ENCODE results near the gene RBP5.
A peak's percentile ranks its signal among the peaks of the same experiment; 100 is the strongest.
"Not testable (repeated sequence)": the region's sequence is repeated elsewhere in the genome, so short reads cannot be mapped to it uniquely, and the experiment has no call there.

Gene RBP5

DNA sequence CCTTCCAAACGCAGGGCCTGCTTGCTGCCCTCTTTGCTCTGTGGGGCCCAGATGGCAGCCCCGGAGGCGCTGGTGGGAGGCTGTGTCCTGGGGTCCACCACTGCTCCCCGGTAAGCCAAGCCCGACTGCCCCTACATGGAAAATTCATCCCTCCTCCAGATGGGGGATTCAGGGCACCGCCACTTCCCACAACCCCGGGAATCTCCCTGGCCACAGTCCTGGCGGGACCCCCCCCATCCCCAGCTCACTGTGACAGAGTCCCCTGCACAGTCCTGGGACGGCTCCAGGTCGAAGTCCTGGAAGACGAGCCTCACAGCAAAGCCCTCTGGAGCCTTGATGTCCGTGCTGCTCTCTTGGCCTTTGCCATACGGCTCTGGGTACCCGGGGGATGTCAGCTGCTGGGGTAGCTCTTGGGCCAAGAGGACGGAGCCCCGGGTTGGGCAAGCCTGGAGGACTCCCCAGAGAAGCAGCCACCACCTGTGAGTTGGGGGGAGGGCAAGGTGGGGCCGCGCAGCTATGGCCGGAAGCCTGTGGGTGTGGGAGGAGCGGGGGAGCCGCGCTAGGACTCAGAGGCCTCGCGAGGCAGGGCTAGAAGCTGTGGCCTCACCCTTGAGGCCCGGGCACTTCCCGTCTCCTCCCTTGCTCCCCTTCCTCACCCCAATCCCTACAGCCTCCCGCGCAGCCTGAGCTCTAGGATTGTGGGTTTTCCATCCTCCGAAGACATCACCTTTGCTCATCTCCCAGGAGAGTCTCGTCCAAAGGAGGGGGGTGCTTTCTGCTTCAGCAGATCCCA lies 20.5 kb downstream of the RBP5 start:
- peak overlapping the region; percentile 52 for H3K4me3 ChIP-seq (ENCODE audit: low read length)
- peak; percentile 40 for DNase-seq (ENCODE audit: low read depth, low spot score)

DNA sequence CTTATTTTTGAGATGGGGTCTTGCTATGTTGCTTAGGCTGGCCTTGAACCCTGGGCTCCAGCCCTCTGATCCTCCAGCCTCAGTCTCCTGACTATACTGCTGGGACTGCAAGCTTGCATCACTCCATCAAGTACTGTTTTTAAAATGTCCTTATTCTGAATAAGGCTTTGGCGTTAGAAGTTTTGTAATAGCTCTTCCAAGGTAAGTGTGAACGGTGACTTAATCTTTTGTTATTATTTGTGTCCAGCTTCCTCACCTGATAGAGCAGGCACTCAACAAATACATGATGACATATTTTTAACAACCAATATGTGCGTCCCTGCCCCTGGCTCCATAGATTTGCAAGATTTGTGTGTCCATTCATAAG lies 21.1 kb downstream of the RBP5 start:
- DNase-seq (ENCODE audit: low read depth, low spot score): no peak
- H3K4me3 ChIP-seq (ENCODE audit: low read length): no peak overlapping the region

DNA sequence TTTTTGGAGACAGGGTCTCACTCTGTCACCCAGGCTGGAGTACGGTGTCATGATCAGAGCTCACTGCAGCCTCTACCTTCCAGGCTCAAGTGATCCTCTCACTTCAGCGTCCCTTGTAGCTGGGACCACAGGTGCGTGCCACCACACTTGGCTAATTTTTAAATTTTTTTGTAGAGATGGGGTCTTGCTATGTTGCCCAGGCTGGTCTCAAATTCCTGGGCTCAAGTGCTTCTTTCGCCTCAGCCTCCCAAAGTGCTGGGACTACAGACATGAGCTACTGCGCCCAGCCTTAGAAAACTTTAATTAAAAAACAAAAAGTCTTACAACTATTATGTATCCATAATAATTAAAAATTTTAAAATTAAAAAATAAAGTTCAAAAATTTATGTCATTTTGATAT lies 21.5 kb downstream of the RBP5 start:
- not testable (repeated sequence) for DNase-seq (ENCODE audit: low read depth, low spot score); H3K4me3 ChIP-seq (ENCODE audit: low read length)

DNA sequence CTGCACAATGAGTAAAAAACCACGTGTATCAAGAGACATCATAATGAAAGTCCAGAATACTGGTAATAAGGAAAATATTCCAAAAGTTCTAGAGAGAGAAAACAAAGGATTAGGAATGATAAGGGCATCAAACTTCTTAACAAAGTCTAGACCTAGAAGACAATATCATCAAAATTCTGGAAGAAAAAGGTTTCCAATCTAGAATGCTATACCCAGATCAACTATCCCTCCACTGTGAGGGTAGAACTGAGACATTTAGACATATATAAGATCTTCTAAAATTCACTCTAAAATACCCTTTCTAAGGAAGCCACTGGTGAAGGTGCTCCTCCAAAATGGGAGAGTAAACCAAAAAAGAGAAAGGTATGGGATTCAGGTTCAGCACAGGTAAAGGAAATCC lies 22.6 kb downstream of the RBP5 start:
- no peak for DNase-seq (ENCODE audit: low read depth, low spot score)
- no peak overlapping the region for H3K4me3 ChIP-seq (ENCODE audit: low read length)

DNA sequence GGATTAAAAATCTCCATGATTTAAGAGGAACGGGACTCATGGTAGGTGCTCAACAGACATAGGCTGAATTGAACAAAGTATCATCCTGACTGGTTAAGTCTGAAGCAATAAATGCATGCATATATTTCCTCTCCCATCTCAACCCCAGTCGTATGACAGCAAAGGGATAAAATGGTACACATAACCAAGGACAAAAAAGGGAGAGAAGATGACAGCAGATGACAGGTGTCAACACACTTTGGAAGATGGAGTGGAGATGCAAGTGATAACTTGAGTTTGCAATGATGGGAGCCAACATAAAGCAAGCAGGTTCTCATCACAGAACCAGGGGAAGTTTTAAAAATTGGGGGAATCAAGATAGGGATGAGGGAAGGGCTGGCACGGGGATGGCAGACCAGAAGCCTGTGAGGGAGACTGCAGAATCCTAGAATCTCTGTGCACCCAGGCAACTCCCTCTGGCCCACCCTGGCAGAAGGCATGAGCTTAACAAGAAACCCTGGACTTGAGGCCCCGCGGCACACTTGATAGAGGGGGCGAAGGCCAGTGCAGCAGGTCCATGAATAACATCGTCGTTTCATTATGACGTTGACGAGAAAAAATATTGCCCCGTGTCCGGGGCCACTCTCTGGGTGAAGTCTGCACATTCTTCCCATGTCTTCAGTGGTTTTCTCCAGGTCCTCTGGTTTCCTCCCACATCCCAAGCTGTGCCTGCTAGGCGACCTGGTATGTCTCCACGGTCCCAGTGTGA lies 24.7 kb downstream of the RBP5 start:
- DNase-seq (ENCODE audit: low read depth, low spot score): no peak
- H3K4me3 ChIP-seq (ENCODE audit: low read length): no peak overlapping the region

- DNase-seq (ENCODE audit: low read depth, low spot score): no peak
- H3K4me3 ChIP-seq (ENCODE audit: low read length): no peak overlapping the region
Observed at GRCh38 chr12:7102582-7102981, 26.1 kb downstream of the RBP5 start.

- H3K4me3 ChIP-seq (ENCODE audit: low read length): no peak overlapping the region
- DNase-seq (ENCODE audit: low read depth, low spot score): no peak
Observed at GRCh38 chr12:7101694-7102131, 27.0 kb downstream of the RBP5 start.

GRCh38 chr12:7101047-7101693 lies 27.5 kb downstream of the RBP5 start:
- H3K4me3 ChIP-seq (ENCODE audit: low read length): no peak overlapping the region
- no peak for DNase-seq (ENCODE audit: low read depth, low spot score)

GRCh38 chr12:7100239-7100638 lies 28.4 kb downstream of the RBP5 start:
- no peak overlapping the region for H3K4me3 ChIP-seq (ENCODE audit: low read length)
- DNase-seq (ENCODE audit: low read depth, low spot score): no peak

DNA sequence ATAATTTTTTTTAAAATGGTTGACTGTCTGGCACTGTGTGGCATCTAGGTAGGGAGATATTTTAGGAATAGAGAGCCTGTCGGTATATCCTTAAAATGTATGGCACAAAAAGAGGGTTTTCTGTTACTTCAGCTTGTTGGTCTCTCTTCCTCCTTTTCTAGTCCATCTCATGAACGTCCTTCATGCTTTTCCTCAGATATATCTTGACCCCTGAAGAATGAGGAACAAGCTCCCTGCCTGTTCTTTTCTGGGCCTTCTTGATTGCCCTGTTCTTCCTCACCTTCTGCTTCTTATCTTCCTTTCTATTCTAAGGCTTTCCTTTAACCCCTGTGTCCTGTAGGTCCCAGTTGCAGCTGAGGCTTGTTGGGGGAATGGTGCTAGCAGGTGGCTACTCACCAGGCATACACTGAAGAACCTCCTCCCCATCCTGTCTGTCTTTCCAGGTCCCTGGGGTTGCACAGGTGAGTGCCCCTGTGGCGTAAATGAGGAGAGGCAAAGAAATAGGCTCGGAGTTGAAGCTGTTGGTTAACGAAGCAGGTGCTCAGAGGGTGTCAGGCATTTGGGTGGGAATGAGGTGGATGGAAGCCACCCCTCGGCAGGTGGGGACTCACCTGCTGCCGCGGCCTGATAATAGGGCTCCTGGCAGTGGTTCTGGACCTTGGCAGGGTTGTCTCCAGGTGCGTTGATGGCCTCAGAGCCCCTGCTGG lies 29.2 kb downstream of the RBP5 start:
- no peak overlapping the region for H3K4me3 ChIP-seq (ENCODE audit: low read length)
- DNase-seq (ENCODE audit: low read depth, low spot score): no peak

GRCh38 chr12:7096979-7097378 lies 31.7 kb downstream of the RBP5 start:
- H3K4me3 ChIP-seq (ENCODE audit: low read length): no peak overlapping the region
- DNase-seq (ENCODE audit: low read depth, low spot score): no peak

- DNase-seq (ENCODE audit: low read depth, low spot score): no peak
- H3K4me3 ChIP-seq (ENCODE audit: low read length): no peak overlapping the region
Observed at GRCh38 chr12:7096006-7096932, 32.4 kb downstream of the RBP5 start.

GRCh38 chr12:7093892-7094291 lies 34.8 kb downstream of the RBP5 start:
- no peak for DNase-seq (ENCODE audit: low read depth, low spot score)
- H3K4me3 ChIP-seq (ENCODE audit: low read length): no peak overlapping the region

GRCh38 chr12:7093486-7093885 lies 35.2 kb downstream of the RBP5 start:
- DNase-seq (ENCODE audit: low read depth, low spot score): no peak
- H3K4me3 ChIP-seq (ENCODE audit: low read length): no peak overlapping the region

- no peak overlapping the region for H3K4me3 ChIP-seq (ENCODE audit: low read length)
- no peak for DNase-seq (ENCODE audit: low read depth, low spot score)
Observed at GRCh38 chr12:7092986-7093460, 35.7 kb downstream of the RBP5 start.

GRCh38 chr12:7092229-7092985 lies 36.3 kb downstream of the RBP5 start, which contains the start of gene C1R:
Gene C1R (minus strand): TSS chr12:7092445. CDS start chr12:7092388, 57 bp downstream.
- no peak within 1 kb of the TSS for H3K4me3 ChIP-seq (ENCODE audit: low read length)

DNA sequence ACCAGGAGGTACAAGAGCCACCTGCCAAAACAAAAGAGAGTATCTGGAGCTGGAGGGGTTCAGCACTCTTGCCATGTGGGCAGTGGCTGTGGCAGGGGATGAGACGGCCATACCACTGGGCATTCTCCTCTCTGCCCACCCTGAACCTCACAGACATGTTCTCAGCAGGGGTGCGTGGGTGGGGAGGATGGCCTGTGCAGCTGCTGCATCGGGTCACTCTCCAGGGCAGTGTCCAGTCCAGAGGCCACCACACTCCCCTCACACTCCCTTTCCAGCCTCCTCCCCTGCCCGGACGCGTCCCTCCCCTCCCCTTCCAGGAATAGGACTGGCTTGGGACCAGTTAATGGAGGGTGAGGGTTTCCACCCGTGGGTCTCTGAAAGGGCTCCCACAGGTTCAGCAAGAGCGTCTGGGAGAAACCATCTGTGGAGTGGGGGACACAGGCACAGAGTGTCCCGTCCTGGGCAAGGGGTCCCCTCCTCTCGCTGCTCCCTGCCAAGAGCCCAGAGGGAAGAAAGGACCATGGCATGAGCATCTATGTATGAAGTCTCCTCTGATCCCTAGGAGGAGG lies 36.9 kb downstream of the RBP5 start:
- no peak for DNase-seq (ENCODE audit: low read depth, low spot score)

More at GRCh38 chr12:7092229-7092985, 36.3 kb downstream of the RBP5 start, which contains the start of gene C1R:
- DNase-seq (ENCODE audit: low read depth, low spot score): peak; percentile 48

More for the DNA sequence above, 36.9 kb downstream of the RBP5 start:
- no peak overlapping the region for H3K4me3 ChIP-seq (ENCODE audit: low read length)

All from Jurkat, Clone E6-1 (cell line).